ENCODE results near the gene ERC2.

ERC2 gene

DNA sequence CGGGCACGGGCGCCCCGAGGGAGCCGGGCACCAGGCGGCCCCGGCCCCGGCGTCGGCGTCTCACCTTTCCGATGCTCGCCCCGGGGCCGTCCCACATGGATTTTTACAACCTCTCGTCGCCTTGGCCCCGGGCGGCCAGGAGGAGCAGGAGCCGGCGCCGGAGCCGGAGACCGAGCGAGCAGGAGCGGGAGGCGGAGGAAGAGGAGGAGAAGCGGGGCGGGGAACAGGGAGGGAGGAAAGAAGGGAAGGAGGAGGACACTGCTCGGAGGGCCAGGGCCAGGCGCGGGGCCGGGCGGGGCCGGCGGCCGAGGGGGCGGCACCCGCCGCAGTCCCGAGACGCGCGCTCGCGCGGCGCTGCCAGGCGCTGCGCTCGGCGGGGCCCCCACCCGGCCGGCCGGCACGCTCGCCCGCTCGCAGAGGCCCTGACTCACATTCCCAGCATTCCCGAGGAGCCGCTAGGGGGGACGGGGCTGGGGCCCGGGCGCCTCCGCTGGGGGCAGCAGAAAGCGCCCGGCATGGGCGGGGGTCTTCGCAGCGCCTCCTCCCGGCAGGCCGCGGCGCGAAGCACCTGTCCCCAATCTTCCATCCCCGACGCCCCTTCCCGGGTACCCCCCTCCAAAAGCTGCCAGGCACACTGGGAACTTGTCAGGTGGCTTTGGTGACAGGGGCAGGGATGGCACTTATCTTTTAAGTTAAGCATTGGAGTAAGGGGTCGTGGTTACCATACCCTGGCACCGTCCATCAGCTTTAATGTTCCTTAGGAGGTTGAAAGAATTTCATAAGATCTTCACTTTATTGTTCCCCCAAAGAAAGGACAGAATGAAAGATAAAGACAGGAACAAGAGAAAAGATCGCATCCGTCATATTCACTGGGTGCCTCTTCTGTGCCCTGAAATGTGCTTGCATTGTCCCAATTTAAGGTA, at the start of gene ERC2:
Gene ERC2 (minus strand): TSS at position 284 of the 923 bp plus-strand sequence.
- ChIA-PET POLR2A (no interaction called here), CTCF (interaction anchor here (0.7 to 1.6 kb wide), 8 partner anchors 9 to 128 kb away, joined by 3 to 6 read pairs (median 4); no protein-coding TSS in a partner anchor)
- Histone ChIP-seq H3K4me1 (ENCODE audit: control insufficient read depth, insufficient read depth, low read length) (no peaks in the 10 kb centered on the region), H3K4me3 (ENCODE audit: low read depth, low read length) (peak within 1 kb of the TSS; percentile 65), H3K9me3 (ENCODE audit: control insufficient read depth, insufficient read depth, low read depth, low read length) (no peaks in the 10 kb centered on the region), H3K36me3 (ENCODE audit: control insufficient read depth in 2 of 2, insufficient read depth in 1 of 2, low read length in 2 of 2) (no peaks in the 10 kb centered on the region), H3K27ac (ENCODE audit: extremely low read depth, low read depth, low read length) (peak within 1 kb of the TSS; percentile 41; the same call in 1 of the 2 replicates)
- TF ChIP-seq KLF16 (tag by site-specific recombination; IDR thresholded peaks at IDR 0.05) (no peak), ZBTB20 (tag by site-specific recombination; IDR thresholded peaks at IDR 0.05) (peak; percentile 99), ZNF555 (tag by site-specific recombination; conservative IDR thresholded peaks at IDR 0.05) (no peak), ZNF701 (tag by site-specific recombination; IDR thresholded peaks at IDR 0.05) (no peak), ZNF76 (tag by site-specific recombination; IDR thresholded peaks at IDR 0.05; ENCODE audit: borderline replicate concordance, low read depth) (peak; percentile 69), IKZF3 (tag by site-specific recombination; IDR thresholded peaks at IDR 0.05) (peak; percentile 60; the same call in 1 of the 2 replicates), GLI2 (tag by site-specific recombination; IDR thresholded peaks at IDR 0.05; ENCODE audit: borderline replicate concordance, low read depth) (no peak), ZSCAN16 (tag by site-specific recombination; IDR thresholded peaks at IDR 0.05) (no peak), ZNF292 (tag by site-specific recombination; IDR thresholded peaks at IDR 0.05; ENCODE audit: borderline replicate concordance, low read depth) (no peak), GLIS1 (tag by site-specific recombination; IDR thresholded peaks at IDR 0.05) (peak; percentile 25; the same call in 1 of the 2 replicates), SP3 (tag by site-specific recombination; IDR thresholded peaks at IDR 0.05) (peak; percentile 65), ZNF133 (tag by site-specific recombination; IDR thresholded peaks at IDR 0.05) (no peak), ZNF558 (tag by site-specific recombination; IDR thresholded peaks at IDR 0.05) (no peak), ZNF302 (tag by site-specific recombination; IDR thresholded peaks at IDR 0.05; ENCODE audit: low read depth) (no peak), ZNF585B (tag by site-specific recombination; IDR thresholded peaks at IDR 0.05) (no peak), ZBTB48 (tag by site-specific recombination; IDR thresholded peaks at IDR 0.05) (peak; percentile 65; the same call in 1 of the 2 replicates), SP2 (tag by site-specific recombination; IDR thresholded peaks at IDR 0.05) (peak; percentile 67), GLIS2 (tag by site-specific recombination; IDR thresholded peaks at IDR 0.05) (peak; percentile 59; the same call in 1 of the 2 replicates), MYNN (tag by site-specific recombination; IDR thresholded peaks at IDR 0.05; ENCODE audit: borderline replicate concordance) (no peak), ZNF560 (tag by site-specific recombination; IDR thresholded peaks at IDR 0.05; ENCODE audit: borderline replicate concordance) (no peak), ZNF37A (tag by site-specific recombination; IDR thresholded peaks at IDR 0.05) (no peak)
- TF ChIP-seq, protein P1, sequence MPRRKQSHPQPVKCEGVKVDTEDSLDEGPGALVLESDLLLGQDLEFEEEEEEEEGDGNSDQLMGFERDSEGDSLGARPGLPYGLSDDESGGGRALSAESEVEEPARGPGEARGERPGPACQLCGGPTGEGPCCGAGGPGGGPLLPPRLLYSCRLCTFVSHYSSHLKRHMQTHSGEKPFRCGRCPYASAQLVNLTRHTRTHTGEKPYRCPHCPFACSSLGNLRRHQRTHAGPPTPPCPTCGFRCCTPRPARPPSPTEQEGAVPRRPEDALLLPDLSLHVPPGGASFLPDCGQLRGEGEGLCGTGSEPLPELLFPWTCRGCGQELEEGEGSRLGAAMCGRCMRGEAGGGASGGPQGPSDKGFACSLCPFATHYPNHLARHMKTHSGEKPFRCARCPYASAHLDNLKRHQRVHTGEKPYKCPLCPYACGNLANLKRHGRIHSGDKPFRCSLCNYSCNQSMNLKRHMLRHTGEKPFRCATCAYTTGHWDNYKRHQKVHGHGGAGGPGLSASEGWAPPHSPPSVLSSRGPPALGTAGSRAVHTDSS (tag by site-specific recombination; IDR thresholded peaks at IDR 0.05) = peak; percentile 79
- TF ChIP-seq, protein P2, sequence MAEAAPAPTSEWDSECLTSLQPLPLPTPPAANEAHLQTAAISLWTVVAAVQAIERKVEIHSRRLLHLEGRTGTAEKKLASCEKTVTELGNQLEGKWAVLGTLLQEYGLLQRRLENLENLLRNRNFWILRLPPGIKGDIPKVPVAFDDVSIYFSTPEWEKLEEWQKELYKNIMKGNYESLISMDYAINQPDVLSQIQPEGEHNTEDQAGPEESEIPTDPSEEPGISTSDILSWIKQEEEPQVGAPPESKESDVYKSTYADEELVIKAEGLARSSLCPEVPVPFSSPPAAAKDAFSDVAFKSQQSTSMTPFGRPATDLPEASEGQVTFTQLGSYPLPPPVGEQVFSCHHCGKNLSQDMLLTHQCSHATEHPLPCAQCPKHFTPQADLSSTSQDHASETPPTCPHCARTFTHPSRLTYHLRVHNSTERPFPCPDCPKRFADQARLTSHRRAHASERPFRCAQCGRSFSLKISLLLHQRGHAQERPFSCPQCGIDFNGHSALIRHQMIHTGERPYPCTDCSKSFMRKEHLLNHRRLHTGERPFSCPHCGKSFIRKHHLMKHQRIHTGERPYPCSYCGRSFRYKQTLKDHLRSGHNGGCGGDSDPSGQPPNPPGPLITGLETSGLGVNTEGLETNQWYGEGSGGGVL (tag by site-specific recombination; IDR thresholded peaks at IDR 0.05) = peak; percentile 72
- TF ChIP-seq, protein P3, sequence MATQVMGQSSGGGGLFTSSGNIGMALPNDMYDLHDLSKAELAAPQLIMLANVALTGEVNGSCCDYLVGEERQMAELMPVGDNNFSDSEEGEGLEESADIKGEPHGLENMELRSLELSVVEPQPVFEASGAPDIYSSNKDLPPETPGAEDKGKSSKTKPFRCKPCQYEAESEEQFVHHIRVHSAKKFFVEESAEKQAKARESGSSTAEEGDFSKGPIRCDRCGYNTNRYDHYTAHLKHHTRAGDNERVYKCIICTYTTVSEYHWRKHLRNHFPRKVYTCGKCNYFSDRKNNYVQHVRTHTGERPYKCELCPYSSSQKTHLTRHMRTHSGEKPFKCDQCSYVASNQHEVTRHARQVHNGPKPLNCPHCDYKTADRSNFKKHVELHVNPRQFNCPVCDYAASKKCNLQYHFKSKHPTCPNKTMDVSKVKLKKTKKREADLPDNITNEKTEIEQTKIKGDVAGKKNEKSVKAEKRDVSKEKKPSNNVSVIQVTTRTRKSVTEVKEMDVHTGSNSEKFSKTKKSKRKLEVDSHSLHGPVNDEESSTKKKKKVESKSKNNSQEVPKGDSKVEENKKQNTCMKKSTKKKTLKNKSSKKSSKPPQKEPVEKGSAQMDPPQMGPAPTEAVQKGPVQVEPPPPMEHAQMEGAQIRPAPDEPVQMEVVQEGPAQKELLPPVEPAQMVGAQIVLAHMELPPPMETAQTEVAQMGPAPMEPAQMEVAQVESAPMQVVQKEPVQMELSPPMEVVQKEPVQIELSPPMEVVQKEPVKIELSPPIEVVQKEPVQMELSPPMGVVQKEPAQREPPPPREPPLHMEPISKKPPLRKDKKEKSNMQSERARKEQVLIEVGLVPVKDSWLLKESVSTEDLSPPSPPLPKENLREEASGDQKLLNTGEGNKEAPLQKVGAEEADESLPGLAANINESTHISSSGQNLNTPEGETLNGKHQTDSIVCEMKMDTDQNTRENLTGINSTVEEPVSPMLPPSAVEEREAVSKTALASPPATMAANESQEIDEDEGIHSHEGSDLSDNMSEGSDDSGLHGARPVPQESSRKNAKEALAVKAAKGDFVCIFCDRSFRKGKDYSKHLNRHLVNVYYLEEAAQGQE (tag by site-specific recombination; IDR thresholded peaks at IDR 0.05) = no peak
- TF ChIP-seq, protein P4, sequence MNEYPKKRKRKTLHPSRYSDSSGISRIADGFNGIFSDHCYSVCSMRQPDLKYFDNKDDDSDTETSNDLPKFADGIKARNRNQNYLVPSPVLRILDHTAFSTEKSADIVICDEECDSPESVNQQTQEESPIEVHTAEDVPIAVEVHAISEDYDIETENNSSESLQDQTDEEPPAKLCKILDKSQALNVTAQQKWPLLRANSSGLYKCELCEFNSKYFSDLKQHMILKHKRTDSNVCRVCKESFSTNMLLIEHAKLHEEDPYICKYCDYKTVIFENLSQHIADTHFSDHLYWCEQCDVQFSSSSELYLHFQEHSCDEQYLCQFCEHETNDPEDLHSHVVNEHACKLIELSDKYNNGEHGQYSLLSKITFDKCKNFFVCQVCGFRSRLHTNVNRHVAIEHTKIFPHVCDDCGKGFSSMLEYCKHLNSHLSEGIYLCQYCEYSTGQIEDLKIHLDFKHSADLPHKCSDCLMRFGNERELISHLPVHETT (tag by site-specific recombination; IDR thresholded peaks at IDR 0.05) = no peak
- TF ChIP-seq, protein P5, sequence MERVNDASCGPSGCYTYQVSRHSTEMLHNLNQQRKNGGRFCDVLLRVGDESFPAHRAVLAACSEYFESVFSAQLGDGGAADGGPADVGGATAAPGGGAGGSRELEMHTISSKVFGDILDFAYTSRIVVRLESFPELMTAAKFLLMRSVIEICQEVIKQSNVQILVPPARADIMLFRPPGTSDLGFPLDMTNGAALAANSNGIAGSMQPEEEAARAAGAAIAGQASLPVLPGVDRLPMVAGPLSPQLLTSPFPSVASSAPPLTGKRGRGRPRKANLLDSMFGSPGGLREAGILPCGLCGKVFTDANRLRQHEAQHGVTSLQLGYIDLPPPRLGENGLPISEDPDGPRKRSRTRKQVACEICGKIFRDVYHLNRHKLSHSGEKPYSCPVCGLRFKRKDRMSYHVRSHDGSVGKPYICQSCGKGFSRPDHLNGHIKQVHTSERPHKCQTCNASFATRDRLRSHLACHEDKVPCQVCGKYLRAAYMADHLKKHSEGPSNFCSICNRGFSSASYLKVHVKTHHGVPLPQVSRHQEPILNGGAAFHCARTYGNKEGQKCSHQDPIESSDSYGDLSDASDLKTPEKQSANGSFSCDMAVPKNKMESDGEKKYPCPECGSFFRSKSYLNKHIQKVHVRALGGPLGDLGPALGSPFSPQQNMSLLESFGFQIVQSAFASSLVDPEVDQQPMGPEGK (tag by site-specific recombination; IDR thresholded peaks at IDR 0.05) = peak; percentile 25; the same call in 1 of the 2 replicates

Measured in HEK293 (cell line).